ENCODE results near the gene KMT5B.

GRCh38 chr11:68141246-68142027 is 71.7 kb downstream of the KMT5B start:
- TF ChIP-seq CTCF (IDR thresholded peaks at IDR 0.05) (no peak), POLR2A (IDR thresholded peaks at IDR 0.05) (no peak)
